ENCODE measurements around the gene EIF2B4. TPM values are rescaled to one million over a fixed set of nuclear protein-coding genes. Genes with fewer than 3 reads are reported as not detected.

EIF2B4 gene
- total and polyA plus RNA-seq, 4 donors = 10.5 to 25.8 (median 20.8) TPM

GRCh38 chr2:27409321-27410073 is 39.4 kb upstream of the EIF2B4 start, which contains the start of gene PPM1G (continued):
- TF ChIP-seq, protein P1, sequence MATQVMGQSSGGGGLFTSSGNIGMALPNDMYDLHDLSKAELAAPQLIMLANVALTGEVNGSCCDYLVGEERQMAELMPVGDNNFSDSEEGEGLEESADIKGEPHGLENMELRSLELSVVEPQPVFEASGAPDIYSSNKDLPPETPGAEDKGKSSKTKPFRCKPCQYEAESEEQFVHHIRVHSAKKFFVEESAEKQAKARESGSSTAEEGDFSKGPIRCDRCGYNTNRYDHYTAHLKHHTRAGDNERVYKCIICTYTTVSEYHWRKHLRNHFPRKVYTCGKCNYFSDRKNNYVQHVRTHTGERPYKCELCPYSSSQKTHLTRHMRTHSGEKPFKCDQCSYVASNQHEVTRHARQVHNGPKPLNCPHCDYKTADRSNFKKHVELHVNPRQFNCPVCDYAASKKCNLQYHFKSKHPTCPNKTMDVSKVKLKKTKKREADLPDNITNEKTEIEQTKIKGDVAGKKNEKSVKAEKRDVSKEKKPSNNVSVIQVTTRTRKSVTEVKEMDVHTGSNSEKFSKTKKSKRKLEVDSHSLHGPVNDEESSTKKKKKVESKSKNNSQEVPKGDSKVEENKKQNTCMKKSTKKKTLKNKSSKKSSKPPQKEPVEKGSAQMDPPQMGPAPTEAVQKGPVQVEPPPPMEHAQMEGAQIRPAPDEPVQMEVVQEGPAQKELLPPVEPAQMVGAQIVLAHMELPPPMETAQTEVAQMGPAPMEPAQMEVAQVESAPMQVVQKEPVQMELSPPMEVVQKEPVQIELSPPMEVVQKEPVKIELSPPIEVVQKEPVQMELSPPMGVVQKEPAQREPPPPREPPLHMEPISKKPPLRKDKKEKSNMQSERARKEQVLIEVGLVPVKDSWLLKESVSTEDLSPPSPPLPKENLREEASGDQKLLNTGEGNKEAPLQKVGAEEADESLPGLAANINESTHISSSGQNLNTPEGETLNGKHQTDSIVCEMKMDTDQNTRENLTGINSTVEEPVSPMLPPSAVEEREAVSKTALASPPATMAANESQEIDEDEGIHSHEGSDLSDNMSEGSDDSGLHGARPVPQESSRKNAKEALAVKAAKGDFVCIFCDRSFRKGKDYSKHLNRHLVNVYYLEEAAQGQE (IDR thresholded peaks at IDR 0.05) = peak; percentile 48
- TF ChIP-seq EGR1 (IDR thresholded peaks at IDR 0.05; ENCODE audit: low read depth in 2 of 2) (no peak), HNF4G (IDR thresholded peaks at IDR 0.05) (no peak), NR2F2 (IDR thresholded peaks at IDR 0.05) (no peak), FOXA1 (IDR thresholded peaks at IDR 0.05) (no peak), HNF4A (conservative IDR thresholded peaks at IDR 0.05) (no peak)

GRCh38 chr2:27408601-27409320 is 38.6 kb upstream of the EIF2B4 start:
- WGBS = under 1% methylated on average over 33 of the region's 33 CpGs
- TF ChIP-seq, protein P2, sequence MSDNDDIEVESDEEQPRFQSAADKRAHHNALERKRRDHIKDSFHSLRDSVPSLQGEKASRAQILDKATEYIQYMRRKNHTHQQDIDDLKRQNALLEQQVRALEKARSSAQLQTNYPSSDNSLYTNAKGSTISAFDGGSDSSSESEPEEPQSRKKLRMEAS (IDR thresholded peaks at IDR 0.05) = no peak
- TF ChIP-seq CTCF (IDR thresholded peaks at IDR 0.05; ENCODE audit: low read depth, low read length, missing input control) (no peak), RAD21 (IDR thresholded peaks at IDR 0.05) (no peak), NR2F2 (IDR thresholded peaks at IDR 0.05) (no peak)
- Histone ChIP-seq H3K4me3 (ENCODE audit: low read depth in 1 of 3, low read length in 3 of 3) (peak overlapping the region; percentile 72 to 99 (median 91)), H3K9ac (ENCODE audit: low read depth in 1 of 2, low read length in 2 of 2) (peak overlapping the region; percentile 39 to 94), H3K36me3 (ENCODE audit: control insufficient read depth in 4 of 4, insufficient read depth in 3 of 4, low read depth in 1 of 4, low read length in 3 of 4) (peaks cover 0 to 2% (median 0%) of the 10 kb centered on the region in 4 donors), H3K27ac (ENCODE audit: low read depth in 1 of 2, low read length in 2 of 2) (peak overlapping the region; percentile 86 to 89), H3K9me3 (ENCODE audit: control insufficient read depth in 4 of 4, low read length in 3 of 4) (no peaks in the 10 kb centered on the region), H3K4me1 (ENCODE audit: control insufficient read depth in 4 of 4, insufficient read depth in 4 of 4, low read length in 3 of 4) (peaks cover 4 to 21% (median 14%) of the 10 kb centered on the region in 4 donors), H3K27me3 (ENCODE audit: control insufficient read depth in 4 of 4, insufficient read depth in 4 of 4, low read length in 3 of 4) (no peaks in the 10 kb centered on the region)
- no peak for DNase-seq (ENCODE audit: low spot score)

GRCh38 chr2:27407798-27408491 is 37.8 kb upstream of the EIF2B4 start:
- Histone ChIP-seq H3K27me3 (ENCODE audit: control insufficient read depth in 4 of 4, insufficient read depth in 4 of 4, low read length in 3 of 4) (no peaks in the 10 kb centered on the region), H3K9ac (ENCODE audit: low read depth in 1 of 2, low read length in 2 of 2) (peak overlapping the region; percentile 39 to 94), H3K4me3 (ENCODE audit: low read depth in 1 of 3, low read length in 3 of 3) (peak overlapping the region; percentile 72 to 99 (median 91)), H3K4me1 (ENCODE audit: control insufficient read depth in 4 of 4, insufficient read depth in 4 of 4, low read length in 3 of 4) (peaks cover 4 to 21% (median 14%) of the 10 kb centered on the region in 4 donors), H3K27ac (ENCODE audit: low read depth in 1 of 2, low read length in 2 of 2) (peak overlapping the region in 1 of 2 donors; percentile 7), H3K36me3 (ENCODE audit: control insufficient read depth in 4 of 4, insufficient read depth in 3 of 4, low read depth in 1 of 4, low read length in 3 of 4) (peaks cover 0 to 2% (median 0%) of the 10 kb centered on the region in 4 donors), H3K9me3 (ENCODE audit: control insufficient read depth in 4 of 4, low read length in 3 of 4) (no peaks in the 10 kb centered on the region)
- no peak for DNase-seq (ENCODE audit: low spot score)
- TF ChIP-seq RAD21 (IDR thresholded peaks at IDR 0.05) (peak; percentile 73 to 78), RXRA (IDR thresholded peaks at IDR 0.05) (no peak), CTCF (IDR thresholded peaks at IDR 0.05; ENCODE audit: low read depth, low read length, missing input control) (peak; percentile 58), ZBTB33 (IDR thresholded peaks at IDR 0.05) (no peak)
- TF ChIP-seq, protein P1 (IDR thresholded peaks at IDR 0.05) = no peak
- WGBS = 51% methylated on average over 16 of the region's 16 CpGs
